ENCODE results near the gene HYCC1. TPM values are rescaled to one million over a fixed set of nuclear protein-coding genes. Genes with fewer than 3 reads are reported as not detected.
"Not testable (repeated sequence)": the region's sequence is repeated elsewhere in the genome, so short reads cannot be mapped to it uniquely, and the experiment has no call there.

HYCC1 gene
- total RNA-seq, 1 donor from 2014 or later: 30.8 TPM

GRCh38 chr7:22989643-22990587 is 24.0 kb downstream of the HYCC1 start:
- Histone ChIP-seq H3K36me3 (ENCODE audit: control insufficient read depth in 3 of 3, insufficient read depth in 3 of 3, low read length in 3 of 3) (no peaks in the 10 kb centered on the region), H3K4me1 (ENCODE audit: control insufficient read depth in 3 of 3, insufficient read depth in 3 of 3, low read length in 3 of 3) (no peaks in the 10 kb centered on the region), H3K4me3 (ENCODE audit: low read length in 3 of 3) (no peak overlapping the region), H3K27me3 (ENCODE audit: control insufficient read depth in 3 of 3, insufficient read depth in 3 of 3, low read length in 3 of 3) (no peaks in the 10 kb centered on the region), H3K27ac (ENCODE audit: low read depth, low read length) (no peak overlapping the region), H3K9ac (ENCODE audit: low read depth in 1 of 3, low read length in 3 of 3) (no peak overlapping the region), H3K9me3 (ENCODE audit: control insufficient read depth in 3 of 3, low read length in 3 of 3) (no peaks in the 10 kb centered on the region)

DNA sequence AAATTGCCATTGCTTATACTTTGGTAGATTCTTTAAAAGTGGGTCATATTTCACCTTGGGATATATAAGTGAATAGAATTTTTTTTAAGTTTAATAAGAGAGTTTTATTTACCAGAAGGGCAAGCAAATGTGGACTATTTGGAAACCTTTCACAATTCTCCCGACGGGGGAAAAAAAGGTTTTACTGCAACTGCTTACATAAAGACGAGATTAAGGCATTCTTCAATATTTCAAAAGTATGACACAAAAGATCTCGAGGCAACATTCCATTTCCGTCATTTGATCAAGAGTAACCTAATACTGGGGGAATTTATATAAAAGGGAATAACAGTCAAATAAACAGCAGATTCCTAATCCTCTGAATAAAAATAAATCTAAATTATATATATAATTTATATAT is 28.5 kb downstream of the HYCC1 start:
- Histone ChIP-seq H3K27me3 (ENCODE audit: control insufficient read depth in 3 of 3, insufficient read depth in 3 of 3, low read length in 3 of 3) (no peaks in the 10 kb centered on the region), H3K27ac (ENCODE audit: low read depth, low read length) (no peak overlapping the region), H3K4me3 (ENCODE audit: low read length in 3 of 3) (no peak overlapping the region), H3K9me3 (ENCODE audit: control insufficient read depth in 3 of 3, low read length in 3 of 3) (no peaks in the 10 kb centered on the region), H3K36me3 (ENCODE audit: control insufficient read depth in 3 of 3, insufficient read depth in 3 of 3, low read length in 3 of 3) (no peaks in the 10 kb centered on the region), H3K9ac (ENCODE audit: low read depth in 1 of 3, low read length in 3 of 3) (no peak overlapping the region), H3K4me1 (ENCODE audit: control insufficient read depth in 3 of 3, insufficient read depth in 3 of 3, low read length in 3 of 3) (no peaks in the 10 kb centered on the region)

- H3K4me3 ChIP-seq (ENCODE audit: low read length in 3 of 3): no peak overlapping the region
- H3K9me3 ChIP-seq (ENCODE audit: control insufficient read depth in 3 of 3, low read length in 3 of 3): no peaks in the 10 kb centered on the region
- no peaks in the 10 kb centered on the region for H3K4me1 ChIP-seq (ENCODE audit: control insufficient read depth in 3 of 3, insufficient read depth in 3 of 3, low read length in 3 of 3)
- H3K27me3 ChIP-seq (ENCODE audit: control insufficient read depth in 3 of 3, insufficient read depth in 3 of 3, low read length in 3 of 3): no peaks in the 10 kb centered on the region
- no peak overlapping the region for H3K27ac ChIP-seq (ENCODE audit: low read depth, low read length)
- H3K9ac ChIP-seq (ENCODE audit: low read depth in 1 of 3, low read length in 3 of 3): no peak overlapping the region
- no peaks in the 10 kb centered on the region for H3K36me3 ChIP-seq (ENCODE audit: control insufficient read depth in 3 of 3, insufficient read depth in 3 of 3, low read length in 3 of 3)
Observed at GRCh38 chr7:22983257-22983855, 30.6 kb downstream of the HYCC1 start.

DNA sequence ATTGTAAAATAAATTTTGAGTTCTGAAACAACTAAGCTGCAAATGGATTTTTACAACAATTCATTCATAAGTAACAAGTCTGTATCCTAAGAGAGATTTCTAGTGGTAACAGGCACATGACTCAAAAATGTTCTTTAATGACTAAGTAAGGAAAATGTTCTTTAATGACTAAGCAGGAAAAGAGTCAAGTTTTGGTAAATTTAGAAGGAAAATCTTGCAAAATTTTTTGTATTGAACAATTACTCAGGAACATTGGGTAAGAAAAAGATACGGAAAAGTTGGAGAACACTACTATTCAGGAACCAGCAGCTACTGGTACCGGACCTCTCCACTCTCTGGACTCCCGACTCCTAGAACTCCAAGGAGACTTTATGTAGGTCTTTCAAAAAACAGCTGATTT is 33.5 kb downstream of the HYCC1 start:
- Histone ChIP-seq H3K36me3 (ENCODE audit: control insufficient read depth in 3 of 3, insufficient read depth in 3 of 3, low read length in 3 of 3) (peaks cover 0 to 9% (median 8%) of the 10 kb centered on the region in 3 donors), H3K4me1 (ENCODE audit: control insufficient read depth in 3 of 3, insufficient read depth in 3 of 3, low read length in 3 of 3) (no peaks in the 10 kb centered on the region), H3K9ac (ENCODE audit: low read depth in 1 of 3, low read length in 3 of 3) (no peak overlapping the region), H3K4me3 (ENCODE audit: low read length in 3 of 3) (no peak overlapping the region), H3K27me3 (ENCODE audit: control insufficient read depth in 3 of 3, insufficient read depth in 3 of 3, low read length in 3 of 3) (no peaks in the 10 kb centered on the region), H3K9me3 (ENCODE audit: control insufficient read depth in 3 of 3, low read length in 3 of 3) (no peaks in the 10 kb centered on the region), H3K27ac (ENCODE audit: low read depth, low read length) (no peak overlapping the region)

- no peak overlapping the region for H3K27ac ChIP-seq (ENCODE audit: low read depth, low read length)
- H3K27me3 ChIP-seq (ENCODE audit: control insufficient read depth in 3 of 3, insufficient read depth in 3 of 3, low read length in 3 of 3): no peaks in the 10 kb centered on the region
- peaks cover 0 to 9% (median 8%) of the 10 kb centered on the region in 3 donors for H3K36me3 ChIP-seq (ENCODE audit: control insufficient read depth in 3 of 3, insufficient read depth in 3 of 3, low read length in 3 of 3)
- no peaks in the 10 kb centered on the region for H3K9me3 ChIP-seq (ENCODE audit: control insufficient read depth in 3 of 3, low read length in 3 of 3)
- no peaks in the 10 kb centered on the region for H3K4me1 ChIP-seq (ENCODE audit: control insufficient read depth in 3 of 3, insufficient read depth in 3 of 3, low read length in 3 of 3)
- no peak overlapping the region for H3K9ac ChIP-seq (ENCODE audit: low read depth in 1 of 3, low read length in 3 of 3)
- H3K4me3 ChIP-seq (ENCODE audit: low read length in 3 of 3): no peak overlapping the region
Observed at GRCh38 chr7:22979861-22980260, 34.1 kb downstream of the HYCC1 start.

DNA sequence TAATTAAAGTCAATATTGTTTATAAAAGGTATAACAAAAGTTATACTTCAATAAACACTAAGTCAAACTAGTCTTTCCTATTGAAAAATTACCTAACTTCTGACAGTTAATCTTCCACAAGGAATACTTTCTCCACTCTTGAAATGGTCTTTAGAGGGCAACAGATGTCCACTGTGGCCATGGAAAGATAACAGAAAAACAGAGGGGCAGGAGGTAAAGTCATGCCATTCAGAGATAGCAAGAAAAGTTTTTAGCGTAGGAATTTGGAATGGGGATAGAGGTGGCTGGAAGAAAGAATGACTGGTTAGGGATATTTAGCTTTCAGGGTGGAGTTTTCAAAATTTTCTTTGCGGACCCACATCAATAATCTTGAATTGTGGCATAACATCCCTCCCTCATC is 34.7 kb downstream of the HYCC1 start:
- Histone ChIP-seq H3K4me1 (ENCODE audit: control insufficient read depth in 3 of 3, insufficient read depth in 3 of 3, low read length in 3 of 3) (no peaks in the 10 kb centered on the region), H3K36me3 (ENCODE audit: control insufficient read depth in 3 of 3, insufficient read depth in 3 of 3, low read length in 3 of 3) (peaks cover 0 to 14% (median 8%) of the 10 kb centered on the region in 3 donors), H3K27me3 (ENCODE audit: control insufficient read depth in 3 of 3, insufficient read depth in 3 of 3, low read length in 3 of 3) (no peaks in the 10 kb centered on the region), H3K4me3 (ENCODE audit: low read length in 3 of 3) (no peak overlapping the region), H3K27ac (ENCODE audit: low read depth, low read length) (no peak overlapping the region), H3K9ac (ENCODE audit: low read depth in 1 of 3, low read length in 3 of 3) (no peak overlapping the region), H3K9me3 (ENCODE audit: control insufficient read depth in 3 of 3, low read length in 3 of 3) (no peaks in the 10 kb centered on the region)

GRCh38 chr7:22974636-22975035 is 39.3 kb downstream of the HYCC1 start:
- H3K4me1 ChIP-seq (ENCODE audit: control insufficient read depth in 3 of 3, insufficient read depth in 3 of 3, low read length in 3 of 3); H3K27ac ChIP-seq (ENCODE audit: low read depth, low read length): not testable (repeated sequence)

GRCh38 chr7:22972207-22972606 is 41.7 kb downstream of the HYCC1 start:
- peaks cover 0 to 17% (median 8%) of the 10 kb centered on the region in 3 donors for H3K36me3 ChIP-seq (ENCODE audit: control insufficient read depth in 3 of 3, insufficient read depth in 3 of 3, low read length in 3 of 3)
- no peak overlapping the region for H3K27ac ChIP-seq (ENCODE audit: low read depth, low read length)
- no peaks in the 10 kb centered on the region for H3K27me3 ChIP-seq (ENCODE audit: control insufficient read depth in 3 of 3, insufficient read depth in 3 of 3, low read length in 3 of 3)
- H3K4me1 ChIP-seq (ENCODE audit: control insufficient read depth in 3 of 3, insufficient read depth in 3 of 3, low read length in 3 of 3): peaks cover 0 to 9% (median 4%) of the 10 kb centered on the region in 3 donors
- no peaks in the 10 kb centered on the region for H3K9me3 ChIP-seq (ENCODE audit: control insufficient read depth in 3 of 3, low read length in 3 of 3)
- no peak overlapping the region for H3K4me3 ChIP-seq (ENCODE audit: low read length in 3 of 3)
- no peak overlapping the region for H3K9ac ChIP-seq (ENCODE audit: low read depth in 1 of 3, low read length in 3 of 3)

More at GRCh38 chr7:22974636-22975035, 39.3 kb downstream of the HYCC1 start:
- not testable (repeated sequence) for H3K9ac ChIP-seq (ENCODE audit: low read depth in 1 of 3, low read length in 3 of 3); H3K4me3 ChIP-seq (ENCODE audit: low read length in 3 of 3); H3K9me3 ChIP-seq (ENCODE audit: control insufficient read depth in 3 of 3, low read length in 3 of 3); H3K27me3 ChIP-seq (ENCODE audit: control insufficient read depth in 3 of 3, insufficient read depth in 3 of 3, low read length in 3 of 3)
- H3K36me3 ChIP-seq (ENCODE audit: control insufficient read depth in 3 of 3, insufficient read depth in 3 of 3, low read length in 3 of 3): peaks cover 0 to 14% (median 8%) of the 10 kb centered on the region in 3 donors

DNA sequence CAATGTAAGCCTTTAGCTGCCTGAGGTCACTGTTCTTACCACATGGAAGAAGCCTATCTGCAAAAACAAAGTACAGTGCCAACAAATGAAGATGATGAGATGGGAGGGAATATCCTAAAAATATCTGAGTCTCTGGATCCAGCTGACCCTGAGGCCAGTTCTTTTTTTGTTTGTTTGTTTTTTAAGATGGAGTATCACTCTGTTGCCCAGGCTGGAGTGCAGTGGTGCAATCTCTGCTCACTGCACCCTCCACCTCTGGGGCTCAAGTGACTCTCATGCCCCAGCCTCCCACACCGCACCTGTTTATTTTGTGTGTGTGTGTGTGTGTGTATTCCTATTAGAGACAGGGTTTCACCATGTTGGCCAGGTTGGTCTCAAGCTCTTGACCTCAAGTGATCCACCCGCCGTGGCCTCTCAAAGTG is 44.9 kb downstream of the HYCC1 start:
- Histone ChIP-seq H3K9ac (ENCODE audit: low read depth in 1 of 3, low read length in 3 of 3) (no peak overlapping the region), H3K9me3 (ENCODE audit: control insufficient read depth in 3 of 3, low read length in 3 of 3) (no peaks in the 10 kb centered on the region), H3K27me3 (ENCODE audit: control insufficient read depth in 3 of 3, insufficient read depth in 3 of 3, low read length in 3 of 3) (no peaks in the 10 kb centered on the region), H3K4me3 (ENCODE audit: low read length in 3 of 3) (no peak overlapping the region), H3K4me1 (ENCODE audit: control insufficient read depth in 3 of 3, insufficient read depth in 3 of 3, low read length in 3 of 3) (peaks cover 0 to 9% (median 4%) of the 10 kb centered on the region in 3 donors), H3K36me3 (ENCODE audit: control insufficient read depth in 3 of 3, insufficient read depth in 3 of 3, low read length in 3 of 3) (peaks cover 0 to 3% (median 0%) of the 10 kb centered on the region in 3 donors), H3K27ac (ENCODE audit: low read depth, low read length) (peak overlapping the region; percentile 42)

All from skeletal muscle tissue (tissue), 4 donors.